Kidney (tissue), 14 donors: ENCODE results near the gene COMMD10. TPM values are rescaled to one million over a fixed set of nuclear protein-coding genes. Genes with fewer than 3 reads are reported as not detected.

Source experiments
- DNase-seq, 5 donors: peaks; one replicate each; pipeline ENCODE4 v3.0.0-alpha.2; 2013 to 2020
- FAIRE-seq: peaks from 2 replicates; lab custom pipeline; 2012; peaks lifted over from hg19 to GRCh38; lab: Jason Lieb, UNC
- H3K27ac ChIP-seq, 2 donors: one replicate each; pipeline ENCODE4 v1.7.0; 2013; ENCODE audit warnings: low read depth in 2 of 2, low read length in 2 of 2, inconsistent platforms in 1 of 2
- H3K27me3 ChIP-seq: one replicate; pipeline ENCODE4 v1.7.1; 2013; ENCODE audit warnings: low read length, inconsistent platforms; ENCODE audit not compliant: control insufficient read depth, insufficient read depth
- H3K36me3 ChIP-seq, 3 donors: one replicate each; pipeline versions ENCODE4 v1.7.0 to v1.7.1; 2013; ENCODE audit warnings: low read length in 3 of 3, control low read depth in 1 of 3, inconsistent platforms in 1 of 3; ENCODE audit not compliant: insufficient read depth in 3 of 3, control insufficient read depth in 2 of 3
- H3K4me1 ChIP-seq, 3 donors: one replicate each; pipeline versions ENCODE4 v1.7.0 to v1.7.1; 2013; ENCODE audit warnings: low read length in 3 of 3, inconsistent platforms in 1 of 3, low read depth in 1 of 3; ENCODE audit not compliant: control insufficient read depth in 2 of 3, insufficient read depth in 2 of 3
- H3K4me3 ChIP-seq, 3 donors: one replicate each; pipeline versions ENCODE4 v1.7.0 to v1.8.1; 2013; ENCODE audit warnings: low read length in 3 of 3, control low read depth in 1 of 3, inconsistent platforms in 1 of 3
- H3K9ac ChIP-seq, 3 donors: one replicate each; pipeline versions ENCODE4 v1.7.0 to v1.7.1; 2013; ENCODE audit warnings: low read length in 3 of 3, control low read depth in 1 of 3, inconsistent platforms in 1 of 3
- H3K9me3 ChIP-seq, 3 donors: one replicate each; pipeline versions ENCODE4 v1.7.0 to v1.7.1; 2013; ENCODE audit warnings: low read length in 3 of 3, control low read depth in 1 of 3, inconsistent platforms in 1 of 3; ENCODE audit not compliant: control insufficient read depth in 2 of 3, insufficient read depth in 1 of 3
- intact Hi-C: fragments of 100-400 bp; cut with DNase I; formaldehyde crosslinking; loops from one replicate; pipeline ENCODE4 v1.11.1; 2022
- polyA plus RNA-seq: library from polyadenylated mRNA; stranded (reverse); fragments of 350-450 nt; fragmentation: Illumina TruSeq; extraction: RNeasy Lipid Tissue Mini Kit (QIAGEN cat#74804); gene quantifications from one replicate; pipeline ENCODE4 v1.2.3, GENCODE V29; 2014; ENCODE audit warnings: low read depth, low replicate concordance; ENCODE audit not compliant: insufficient read depth
- total RNA-seq: library from RNA; stranded (reverse); fragmentation: NEBNext Ultra II Directional; extraction: Animal tissue kit (Norgen Biotek cat#: 25700); gene quantifications from one replicate; pipeline ENCODE4 v1.2.1, GENCODE V29; 2021
- TF ChIP-seq, protein P1 (sequence below): IDR thresholded peaks from 3 replicates; pipeline ENCODE4 v1.5.1; 2012; ENCODE audit warnings: mild to moderate bottlenecking, moderate library complexity, borderline replicate concordance; ENCODE audit not compliant: insufficient read depth; ENCODE audit errors: extremely low read depth
- donor health status: control.
- donor health status: control.
- donor health status: control.
- donor health status: control.
- donor health status: control.
- donor health status: DM: yes; HTN: yes; CAD: no.
- donor health status: Normal renal cell carcinoma (clear cell type).

The COMMD10 gene
- total and polyA plus RNA-seq, 2 donors from 2014 or later, result 37.6 to 41.1 TPM

DNA sequence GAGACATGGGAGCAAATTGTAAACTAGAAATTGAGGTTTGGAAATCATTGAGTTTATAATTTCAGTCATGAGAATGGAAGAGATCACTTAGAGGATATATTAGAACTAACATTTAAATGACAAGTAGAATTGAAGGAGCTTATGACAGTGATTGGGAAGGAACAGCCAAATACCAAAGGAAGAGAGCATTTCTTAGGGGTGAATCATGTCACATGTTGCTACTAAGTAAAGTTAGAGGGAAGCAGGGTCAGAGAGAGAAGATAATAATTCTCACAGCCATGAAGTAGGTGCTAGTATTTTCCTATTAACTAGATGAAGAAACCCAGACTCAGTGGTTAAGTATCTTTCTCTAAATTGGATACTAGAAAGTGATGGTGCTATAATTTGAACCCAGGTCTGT, 59.3 kb downstream of the COMMD10 start:
- intact Hi-C loops, result no loop called here

DNA sequence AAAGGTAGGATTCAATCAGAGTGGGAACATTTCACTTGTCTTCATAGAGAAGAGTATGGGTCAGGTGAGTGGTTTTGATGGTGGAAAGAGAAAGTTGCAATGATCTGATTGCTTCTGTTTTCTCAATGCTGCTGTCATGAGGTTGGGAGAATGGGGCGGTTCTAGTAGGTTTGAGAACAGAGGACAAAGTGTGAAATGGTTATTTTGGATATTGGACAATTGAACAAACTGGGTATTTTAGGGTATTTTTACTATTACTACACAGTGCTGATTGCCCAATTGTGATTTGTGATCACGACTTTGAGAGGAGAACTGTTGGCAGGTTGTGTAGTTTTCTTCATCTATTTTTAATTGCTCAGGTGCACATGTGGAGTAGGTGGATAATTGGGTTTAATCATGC, 60.2 kb downstream of the COMMD10 start:
- no peaks in the 10 kb centered on the region for H3K9me3 ChIP-seq
- no peak for FAIRE-seq
- TF ChIP-seq, protein P1, sequence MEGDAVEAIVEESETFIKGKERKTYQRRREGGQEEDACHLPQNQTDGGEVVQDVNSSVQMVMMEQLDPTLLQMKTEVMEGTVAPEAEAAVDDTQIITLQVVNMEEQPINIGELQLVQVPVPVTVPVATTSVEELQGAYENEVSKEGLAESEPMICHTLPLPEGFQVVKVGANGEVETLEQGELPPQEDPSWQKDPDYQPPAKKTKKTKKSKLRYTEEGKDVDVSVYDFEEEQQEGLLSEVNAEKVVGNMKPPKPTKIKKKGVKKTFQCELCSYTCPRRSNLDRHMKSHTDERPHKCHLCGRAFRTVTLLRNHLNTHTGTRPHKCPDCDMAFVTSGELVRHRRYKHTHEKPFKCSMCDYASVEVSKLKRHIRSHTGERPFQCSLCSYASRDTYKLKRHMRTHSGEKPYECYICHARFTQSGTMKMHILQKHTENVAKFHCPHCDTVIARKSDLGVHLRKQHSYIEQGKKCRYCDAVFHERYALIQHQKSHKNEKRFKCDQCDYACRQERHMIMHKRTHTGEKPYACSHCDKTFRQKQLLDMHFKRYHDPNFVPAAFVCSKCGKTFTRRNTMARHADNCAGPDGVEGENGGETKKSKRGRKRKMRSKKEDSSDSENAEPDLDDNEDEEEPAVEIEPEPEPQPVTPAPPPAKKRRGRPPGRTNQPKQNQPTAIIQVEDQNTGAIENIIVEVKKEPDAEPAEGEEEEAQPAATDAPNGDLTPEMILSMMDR, result no peak
- no peak for DNase-seq
- H3K36me3 ChIP-seq, result no peaks in the 10 kb centered on the region
- intact Hi-C loops, result no loop called here
- no peaks in the 10 kb centered on the region for H3K27me3 ChIP-seq
- no peaks in the 10 kb centered on the region for H3K4me1 ChIP-seq
- H3K27ac ChIP-seq, result no peak overlapping the region
- no peak overlapping the region for H3K9ac ChIP-seq
- H3K4me3 ChIP-seq, result no peak overlapping the region

More for the DNA sequence above, 59.3 kb downstream of the COMMD10 start:
- Histone ChIP-seq H3K4me3 (no peak overlapping the region), H3K9me3 (no peaks in the 10 kb centered on the region), H3K36me3 (no peaks in the 10 kb centered on the region), H3K27me3 (no peaks in the 10 kb centered on the region), H3K4me1 (no peaks in the 10 kb centered on the region), H3K9ac (no peak overlapping the region), H3K27ac (no peak overlapping the region)
- DNase-seq (no peak), FAIRE-seq (no peak)
- TF ChIP-seq, protein P1, result no peak

- TF ChIP-seq, protein P1, result no peak
- FAIRE-seq, result no peak
- no peaks in the 10 kb centered on the region for H3K4me1 ChIP-seq
- no peak overlapping the region for H3K4me3 ChIP-seq
- intact Hi-C loops, result no loop called here
- no peak overlapping the region for H3K9ac ChIP-seq
- H3K27ac ChIP-seq, result no peak overlapping the region
- DNase-seq, result no peak
- no peaks in the 10 kb centered on the region for H3K36me3 ChIP-seq
- no peaks in the 10 kb centered on the region for H3K27me3 ChIP-seq
- H3K9me3 ChIP-seq, result no peaks in the 10 kb centered on the region
Measured at GRCh38 chr5:116145416-116145815, 60.6 kb downstream of the COMMD10 start.

GRCh38 chr5:116152169-116152568, 67.3 kb downstream of the COMMD10 start:
- no peaks in the 10 kb centered on the region for H3K4me1 ChIP-seq
- no peaks in the 10 kb centered on the region for H3K36me3 ChIP-seq
- intact Hi-C loops, result no loop called here
- no peak overlapping the region for H3K9ac ChIP-seq
- no peaks in the 10 kb centered on the region for H3K9me3 ChIP-seq
- no peak for FAIRE-seq
- no peak overlapping the region for H3K4me3 ChIP-seq
- TF ChIP-seq, protein P1, result no peak
- no peak overlapping the region for H3K27ac ChIP-seq
- no peaks in the 10 kb centered on the region for H3K27me3 ChIP-seq
- peak in 1 of 5 donors; percentile 5 for DNase-seq
